Breast epithelium (tissue), 4 donors: Measurements from ENCODE around the gene GSTO2. TPM values are rescaled to one million over a fixed set of nuclear protein-coding genes. Genes with fewer than 3 reads are reported as not detected.

Experiments
- DNase-seq, 2 donors: peaks; one replicate each; pipeline ENCODE4 v3.0.0-alpha.2; 2019; ENCODE audit warnings: low spot score in 2 of 2
- H3K27ac ChIP-seq, 2 donors: fragments of 200-600 bp; sonication (generic) in 1 of 2; one replicate each; pipeline ENCODE4 v1.5.1; 2016 to 2019; ENCODE audit warnings: mild to moderate bottlenecking in 1 of 2
- H3K27me3 ChIP-seq, 2 donors: fragments of 200-600 bp; sonication (generic) in 1 of 2; one replicate each; pipeline versions ENCODE4 v1.5.1 to v1.6.0; 2017 to 2019; ENCODE audit warnings: control low read depth in 1 of 2, mild to moderate bottlenecking in 1 of 2
- H3K36me3 ChIP-seq: fragments of 200-600 bp; one replicate; pipeline ENCODE4 v1.5.1; 2019
- H3K4me1 ChIP-seq, 2 donors: fragments of 200-600 bp; sonication (generic); one replicate each; pipeline ENCODE4 v1.5.1; 2016 to 2019; ENCODE audit warnings: control low read depth in 1 of 2
- H3K4me3 ChIP-seq, 3 donors: fragments of 200-600 bp; sonication (generic); 1 replicate in 2 of 3; 2 replicates in 1 of 3; pipeline ENCODE4 v1.5.1; 2016 to 2019; ENCODE audit warnings: mild to moderate bottlenecking in 3 of 3, moderate library complexity in 2 of 3
- H3K9me3 ChIP-seq, 2 donors: fragments of 200-600 bp; sonication (generic) in 1 of 2; one replicate each; pipeline ENCODE4 v1.5.1; 2016 to 2019; ENCODE audit warnings: control low read depth in 1 of 2
- CTCF ChIP-seq, 3 donors: fragments of 450-650 bp; IDR thresholded peaks; one replicate each; pipeline ENCODE4 v1.5.1; 2016 to 2017; ENCODE audit warnings: antibody characterized with exemption in 3 of 3, mild to moderate bottlenecking in 3 of 3, moderate library complexity in 3 of 3
- POLR2A ChIP-seq: fragments of 450-650 bp; IDR thresholded peaks from one replicate; pipeline ENCODE4 v1.6.1; 2016; ENCODE audit warnings: antibody characterized with exemption, mild to moderate bottlenecking, moderate library complexity
- POLR2AphosphoS5 ChIP-seq, 3 donors: sonication (generic); formaldehyde crosslinking; IDR thresholded peaks; one replicate each; pipeline ENCODE4 v1.6.1; 2017; ENCODE audit warnings: antibody characterized with exemption in 3 of 3
- intact Hi-C: fragments of 100-400 bp; cut with DNase I; formaldehyde crosslinking; loops from one replicate; pipeline ENCODE4 v1.15.1; 2023; ENCODE audit warnings: low total_unique reads
- total RNA-seq, 3 donors: library from RNA; depleted of rRNA; stranded (reverse); fragments of >200 nt; gene quantifications; one replicate each; pipeline ENCODE4 v1.1.0, GENCODE V29; 2016

Gene GSTO2
- total RNA-seq, 3 donors from 2014 or later = 0.48 to 22.5 (median 14.1) TPM

- H3K36me3 ChIP-seq = no peaks in the 10 kb centered on the region
- intact Hi-C loops = no loop called here
- H3K4me1 ChIP-seq = no peaks in the 10 kb centered on the region
- no peaks in the 10 kb centered on the region for H3K27me3 ChIP-seq
- TF ChIP-seq POLR2AphosphoS5 (IDR thresholded peaks at IDR 0.05) (no peak), POLR2A (no peak), CTCF (IDR thresholded peaks at IDR 0.05) (no peak)
- H3K4me3 ChIP-seq = no peak overlapping the region
- H3K9me3 ChIP-seq = no peaks in the 10 kb centered on the region
- no peak for DNase-seq
- H3K27ac ChIP-seq = no peak overlapping the region
These were observed 10.7 kb downstream of the GSTO2 start for GRCh38 chr10:104279550-104280259.

GRCh38 chr10:104281694-104282093, 12.7 kb downstream of the GSTO2 start:
- no peak for TF ChIP-seq POLR2A
- no peak for TF ChIP-seq CTCF (IDR thresholded peaks at IDR 0.05)
- TF ChIP-seq POLR2AphosphoS5 (IDR thresholded peaks at IDR 0.05) = no peak

GRCh38 chr10:104284846-104285245, 15.9 kb downstream of the GSTO2 start:
- Histone ChIP-seq H3K27me3 (no peaks in the 10 kb centered on the region), H3K27ac (no peak overlapping the region), H3K4me1 (no peaks in the 10 kb centered on the region), H3K36me3 (no peaks in the 10 kb centered on the region), H3K4me3 (no peak overlapping the region), H3K9me3 (no peaks in the 10 kb centered on the region)
- intact Hi-C loops = loop anchor here (5.0 kb wide), 1 partner anchor 397 kb away; no protein-coding TSS in a partner anchor
- TF ChIP-seq POLR2A = no peak
- TF ChIP-seq POLR2AphosphoS5 (IDR thresholded peaks at IDR 0.05) = no peak
- TF ChIP-seq CTCF (IDR thresholded peaks at IDR 0.05) = no peak
- no peak for DNase-seq

More at GRCh38 chr10:104281694-104282093, 12.7 kb downstream of the GSTO2 start:
- no peaks in the 10 kb centered on the region for H3K36me3 ChIP-seq
- H3K27ac ChIP-seq = no peak overlapping the region
- no peaks in the 10 kb centered on the region for H3K27me3 ChIP-seq
- DNase-seq = no peak
- no peaks in the 10 kb centered on the region for H3K4me1 ChIP-seq
- no peak overlapping the region for H3K4me3 ChIP-seq
- intact Hi-C loops = no loop called here
- H3K9me3 ChIP-seq = no peaks in the 10 kb centered on the region

- TF ChIP-seq CTCF (IDR thresholded peaks at IDR 0.05) (no peak), POLR2A (no peak), POLR2AphosphoS5 (IDR thresholded peaks at IDR 0.05) (no peak)
- Histone ChIP-seq H3K9me3 (no peaks in the 10 kb centered on the region), H3K27me3 (no peaks in the 10 kb centered on the region), H3K4me3 (no peak overlapping the region), H3K27ac (no peak overlapping the region), H3K36me3 (no peaks in the 10 kb centered on the region), H3K4me1 (no peaks in the 10 kb centered on the region)
- intact Hi-C loops = loop anchor here (5.0 kb wide), 1 partner anchor 395 kb away; no protein-coding TSS in a partner anchor
- DNase-seq = no peak
These were observed 18.0 kb downstream of the GSTO2 start for GRCh38 chr10:104286939-104287338.

- Histone ChIP-seq H3K27ac (no peak overlapping the region), H3K9me3 (no peaks in the 10 kb centered on the region), H3K4me3 (no peak overlapping the region), H3K27me3 (no peaks in the 10 kb centered on the region), H3K36me3 (no peaks in the 10 kb centered on the region), H3K4me1 (no peaks in the 10 kb centered on the region)
- intact Hi-C loops = loop anchor here (5.0 kb wide), 1 partner anchor 394 kb away; no protein-coding TSS in a partner anchor
- DNase-seq = no peak
- TF ChIP-seq POLR2AphosphoS5 (IDR thresholded peaks at IDR 0.05) (no peak), POLR2A (no peak), CTCF (IDR thresholded peaks at IDR 0.05) (no peak)
These were observed 19.4 kb downstream of the GSTO2 start for GRCh38 chr10:104288355-104288754.
